Activated naive CD4-positive, alpha-beta T cell treated with anti-CD3 and anti-CD28 coated beads for 36 hours (primary cell): ENCODE results near the gene FETUB. TPM values are rescaled to one million over a fixed set of nuclear protein-coding genes. Genes with fewer than 3 reads are reported as not detected.
A peak's percentile ranks its signal among the peaks of the same experiment; 100 is the strongest.

Experiments
- CTCF ChIA-PET: fragments of 350-600 bp; sonication (Branson Sonifier 250); formaldehyde crosslinking; loops from one replicate; lab custom pipeline; 2021; ENCODE audit warnings: antibody characterized with exemption; lab: Charles Lee
- DNase-seq: peaks from one replicate; pipeline ENCODE4 v3.0.0-alpha.2; 2020
- H3K27ac Mint-ChIP-seq: one replicate; pipeline ENCODE4 v1.8.0; 2021; ENCODE audit warnings: mild to moderate bottlenecking, mixed read lengths
- H3K27me3 Mint-ChIP-seq: one replicate; pipeline ENCODE4 v1.8.0; 2021; ENCODE audit warnings: low read depth, mixed read lengths
- H3K36me3 Mint-ChIP-seq: one replicate; pipeline ENCODE4 v1.8.0; 2021; ENCODE audit warnings: low read depth, mixed read lengths
- H3K4me1 Mint-ChIP-seq: one replicate; pipeline ENCODE4 v1.8.0; 2021; ENCODE audit warnings: low read depth, mixed read lengths
- H3K4me3 Mint-ChIP-seq: one replicate; pipeline ENCODE4 v1.8.0; 2021; ENCODE audit warnings: mild to moderate bottlenecking, moderate library complexity, mixed read lengths
- H3K9me3 Mint-ChIP-seq: one replicate; pipeline ENCODE4 v1.8.0; 2021; ENCODE audit warnings: mixed read lengths
- intact Hi-C: fragments of 100-400 bp; cut with micrococcal nuclease; formaldehyde crosslinking; loops from one replicate; pipeline ENCODE4 v1.15.1; 2023
- total RNA-seq, 2 experiments: library from RNA; stranded (reverse); gene quantifications; one replicate each; pipeline ENCODE4 v1.2.3, GENCODE V29; 2021

Gene FETUB
- total RNA-seq, 2 experiments from 2014 or later, result not detected

GRCh38 chr3:186640929-186641328 is 730 bp downstream of the FETUB start:
- peaks cover 6% of the 10 kb centered on the region for H3K27me3 Mint-ChIP-seq
- no peak overlapping the region for H3K4me3 Mint-ChIP-seq
- intact Hi-C loops, result no loop called here
- no peak overlapping the region for H3K27ac Mint-ChIP-seq
- no peaks in the 10 kb centered on the region for H3K9me3 Mint-ChIP-seq
- peaks cover 24% of the 10 kb centered on the region for H3K4me1 Mint-ChIP-seq
- H3K36me3 Mint-ChIP-seq, result no peaks in the 10 kb centered on the region
- CTCF ChIA-PET, result interaction anchor here (2.1 kb wide), 1 partner anchor 24 kb away, joined by 11 read pairs; no protein-coding TSS in a partner anchor
- no peak for DNase-seq

- Mint-ChIP-seq H3K9me3 (no peaks in the 10 kb centered on the region), H3K27ac (peak overlapping the region; percentile 1), H3K36me3 (no peaks in the 10 kb centered on the region), H3K4me1 (peaks cover 24% of the 10 kb centered on the region), H3K4me3 (no peak overlapping the region), H3K27me3 (peaks cover 6% of the 10 kb centered on the region)
- CTCF ChIA-PET, result interaction anchor here (2.1 kb wide), 1 partner anchor 25 kb away, joined by 11 read pairs; no protein-coding TSS in a partner anchor
- intact Hi-C loops, result no loop called here
- DNase-seq, result peak; percentile 18
Measured at GRCh38 chr3:186642014-186642413, 1.8 kb downstream of the FETUB start.

GRCh38 chr3:186643493-186643892 is 3.3 kb downstream of the FETUB start:
- peak; percentile 46 for DNase-seq
- intact Hi-C loops, result loop anchor here (1.0 kb wide), 2 partner anchors 26 to 110 kb away; no protein-coding TSS in a partner anchor
- peak overlapping the region; percentile 52 for H3K27ac Mint-ChIP-seq

GRCh38 chr3:186644683-186645082 is 4.5 kb downstream of the FETUB start:
- peaks cover 24% of the 10 kb centered on the region for H3K4me1 Mint-ChIP-seq
- H3K27me3 Mint-ChIP-seq, result peaks cover 6% of the 10 kb centered on the region
- no peak overlapping the region for H3K27ac Mint-ChIP-seq
- H3K9me3 Mint-ChIP-seq, result no peaks in the 10 kb centered on the region
- no peaks in the 10 kb centered on the region for H3K36me3 Mint-ChIP-seq
- no peak for DNase-seq
- no peak overlapping the region for H3K4me3 Mint-ChIP-seq
- intact Hi-C loops, result no loop called here
- CTCF ChIA-PET, result interaction anchor here (1.7 kb wide), 1 partner anchor 30 kb away, joined by 6 read pairs; no protein-coding TSS in a partner anchor

More at GRCh38 chr3:186643493-186643892, 3.3 kb downstream of the FETUB start:
- CTCF ChIA-PET, result interaction anchor here (0.6 to 1.7 kb wide), 3 partner anchors 27 to 33 kb away, joined by 3 to 6 read pairs (median 5); no protein-coding TSS in a partner anchor
- Mint-ChIP-seq H3K4me1 (peaks cover 24% of the 10 kb centered on the region), H3K27me3 (peaks cover 6% of the 10 kb centered on the region), H3K36me3 (no peaks in the 10 kb centered on the region), H3K9me3 (no peaks in the 10 kb centered on the region), H3K4me3 (no peak overlapping the region)

GRCh38 chr3:186646106-186646505 is 5.9 kb downstream of the FETUB start:
- Mint-ChIP-seq H3K36me3 (no peaks in the 10 kb centered on the region), H3K27ac (no peak overlapping the region), H3K9me3 (no peaks in the 10 kb centered on the region), H3K4me1 (peaks cover 24% of the 10 kb centered on the region), H3K4me3 (no peak overlapping the region), H3K27me3 (peaks cover 2% of the 10 kb centered on the region)
- CTCF ChIA-PET, result no interaction called here
- intact Hi-C loops, result no loop called here
- DNase-seq, result no peak

- H3K4me1 Mint-ChIP-seq, result peaks cover 23% of the 10 kb centered on the region
- DNase-seq, result no peak
- H3K4me3 Mint-ChIP-seq, result no peak overlapping the region
- H3K9me3 Mint-ChIP-seq, result no peaks in the 10 kb centered on the region
- H3K27ac Mint-ChIP-seq, result no peak overlapping the region
- intact Hi-C loops, result no loop called here
- CTCF ChIA-PET, result no interaction called here
- H3K36me3 Mint-ChIP-seq, result no peaks in the 10 kb centered on the region
- peaks cover 2% of the 10 kb centered on the region for H3K27me3 Mint-ChIP-seq
Measured at GRCh38 chr3:186646841-186647240, 6.6 kb downstream of the FETUB start.

- Mint-ChIP-seq H3K9me3 (no peaks in the 10 kb centered on the region), H3K27ac (no peak overlapping the region), H3K27me3 (peaks cover 5% of the 10 kb centered on the region), H3K4me3 (no peak overlapping the region), H3K4me1 (peaks cover 5% of the 10 kb centered on the region), H3K36me3 (no peaks in the 10 kb centered on the region)
- intact Hi-C loops, result no loop called here
- CTCF ChIA-PET, result interaction anchor here (0.7 kb wide), 1 partner anchor 686 kb away, joined by 3 read pairs; no protein-coding TSS in a partner anchor
- DNase-seq, result no peak
Measured at GRCh38 chr3:186648851-186649250, 8.7 kb downstream of the FETUB start.

- Mint-ChIP-seq H3K4me1 (no peaks in the 10 kb centered on the region), H3K9me3 (no peaks in the 10 kb centered on the region), H3K27ac (no peak overlapping the region), H3K4me3 (no peak overlapping the region), H3K36me3 (no peaks in the 10 kb centered on the region), H3K27me3 (peaks cover 5% of the 10 kb centered on the region)
- no peak for DNase-seq
- intact Hi-C loops, result no loop called here
- CTCF ChIA-PET, result no interaction called here
Measured at GRCh38 chr3:186651678-186652215, 11.5 kb downstream of the FETUB start.

GRCh38 chr3:186653080-186653707 is 13.0 kb downstream of the FETUB start:
- intact Hi-C loops, result no loop called here
- CTCF ChIA-PET, result no interaction called here
- no peak overlapping the region for H3K27ac Mint-ChIP-seq

GRCh38 chr3:186653984-186654383 is 13.8 kb downstream of the FETUB start:
- Mint-ChIP-seq H3K9me3 (no peaks in the 10 kb centered on the region), H3K4me1 (no peaks in the 10 kb centered on the region), H3K4me3 (no peak overlapping the region), H3K27ac (no peak overlapping the region), H3K36me3 (no peaks in the 10 kb centered on the region), H3K27me3 (peaks cover 8% of the 10 kb centered on the region)
- CTCF ChIA-PET, result no interaction called here
- intact Hi-C loops, result no loop called here
- DNase-seq, result no peak

More at GRCh38 chr3:186653080-186653707, 13.0 kb downstream of the FETUB start:
- H3K9me3 Mint-ChIP-seq, result no peaks in the 10 kb centered on the region
- H3K4me1 Mint-ChIP-seq, result no peaks in the 10 kb centered on the region
- no peak for DNase-seq
- H3K36me3 Mint-ChIP-seq, result no peaks in the 10 kb centered on the region
- peaks cover 7% of the 10 kb centered on the region for H3K27me3 Mint-ChIP-seq
- H3K4me3 Mint-ChIP-seq, result no peak overlapping the region

GRCh38 chr3:186663361-186664118 is 23.3 kb downstream of the FETUB start:
- no peak for DNase-seq
- Mint-ChIP-seq H3K4me1 (peaks cover 4% of the 10 kb centered on the region), H3K9me3 (no peaks in the 10 kb centered on the region), H3K36me3 (no peaks in the 10 kb centered on the region), H3K4me3 (no peak overlapping the region), H3K27me3 (no peaks in the 10 kb centered on the region), H3K27ac (no peak overlapping the region)
- CTCF ChIA-PET, result no interaction called here
- intact Hi-C loops, result no loop called here

GRCh38 chr3:186664119-186664495 is 23.9 kb downstream of the FETUB start:
- no peak overlapping the region for H3K27ac Mint-ChIP-seq
- no peaks in the 10 kb centered on the region for H3K36me3 Mint-ChIP-seq
- H3K4me1 Mint-ChIP-seq, result peaks cover 5% of the 10 kb centered on the region
- no peaks in the 10 kb centered on the region for H3K27me3 Mint-ChIP-seq
- H3K9me3 Mint-ChIP-seq, result no peaks in the 10 kb centered on the region
- no peak overlapping the region for H3K4me3 Mint-ChIP-seq
- CTCF ChIA-PET, result no interaction called here
- DNase-seq, result no peak
- intact Hi-C loops, result no loop called here
